Dermis microvascular lymphatic vessel endothelial cell (primary cell): ENCODE data around the gene SNX21. TPM values are rescaled to one million over a fixed set of nuclear protein-coding genes. Genes with fewer than 3 reads are reported as not detected.

Source experiments
- DNase-seq, 2 donors: peaks; one replicate each; pipeline versions ENCODE4 v3.0.0 to v3.0.0-alpha.2; 2010; ENCODE audit warnings: low read depth in 2 of 2
- total RNA-seq: library from RNA; depleted of rRNA; stranded (reverse); fragments of >200 nt; gene quantifications from 2 replicates; pipeline ENCODE4 v1.2.1, GENCODE V29; 2014

Gene SNX21
- total RNA-seq, 1 donor from 2014 or later: 11.7 TPM

DNA sequence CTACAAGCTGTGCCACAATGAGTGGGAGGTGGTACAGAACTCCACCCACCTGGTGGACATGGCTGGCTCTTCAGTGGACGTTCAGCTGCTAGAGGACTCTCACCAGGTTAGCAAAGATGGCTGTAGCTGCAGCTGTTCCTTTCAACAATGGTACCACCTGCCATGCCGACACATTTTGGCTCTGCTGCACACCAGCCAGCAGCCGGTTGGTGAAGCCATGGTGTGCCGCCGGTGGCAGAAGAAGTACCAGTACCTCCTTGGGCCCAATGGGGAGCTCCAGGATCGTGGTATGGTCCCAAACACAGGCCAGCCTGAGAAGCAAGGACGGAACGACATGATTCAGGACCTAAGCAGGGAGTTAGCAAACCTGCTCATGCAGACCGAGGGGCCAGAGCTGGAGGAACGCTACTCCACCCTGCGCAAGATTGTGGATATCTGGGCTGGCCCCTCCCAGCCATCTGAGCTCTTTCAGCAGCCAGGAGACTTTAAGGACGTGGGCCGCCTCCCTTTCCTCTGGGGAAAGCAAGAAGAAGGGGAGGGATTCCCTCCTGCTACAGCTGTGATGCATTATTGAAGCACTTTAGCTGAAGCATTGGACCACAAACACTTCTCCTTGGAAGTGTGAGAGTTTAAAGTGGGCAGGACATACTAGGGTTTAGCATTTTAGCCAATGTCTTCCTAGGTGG lies 44.6 kb downstream of the SNX21 start:
- no peak for DNase-seq

DNA sequence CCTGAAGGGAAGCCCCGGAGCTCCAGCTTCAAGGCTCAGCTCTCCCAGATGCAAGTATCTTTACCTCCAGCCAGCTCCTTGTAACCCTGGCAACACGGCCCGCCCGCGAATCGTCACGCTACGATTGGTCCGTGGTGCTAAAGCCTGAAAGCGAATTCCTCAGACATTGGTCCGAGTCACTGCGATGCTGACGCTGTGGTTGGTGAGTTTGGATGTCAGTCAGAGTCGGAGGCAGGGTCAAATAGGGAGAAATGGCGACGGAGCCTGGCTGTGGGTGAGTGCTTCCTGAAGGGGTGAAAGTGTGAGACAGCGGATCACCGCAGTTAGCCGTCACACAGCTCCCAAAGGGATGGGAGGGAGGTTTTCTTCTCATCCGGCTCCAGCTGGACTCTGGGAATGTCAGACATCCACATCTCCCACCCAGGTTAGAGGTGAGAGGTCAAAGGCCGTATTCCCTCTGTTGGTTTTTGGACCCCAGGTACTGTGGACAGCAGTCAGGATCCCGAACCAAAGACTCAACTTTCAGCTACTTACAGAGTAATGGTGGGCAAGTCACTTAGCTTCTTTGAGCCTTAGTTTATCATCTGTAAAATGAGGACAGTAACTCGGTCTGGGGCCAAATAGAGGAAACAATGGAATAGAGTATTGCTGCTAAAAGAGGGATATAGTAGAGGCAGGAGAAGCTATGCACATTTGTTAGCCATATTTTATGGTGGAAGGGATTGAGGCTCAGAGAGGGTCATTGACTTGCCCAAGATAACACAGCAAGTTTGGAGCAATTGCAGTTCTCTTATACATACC lies 47.6 kb downstream of the SNX21 start, which contains the start of gene ZSWIM1:
Gene ZSWIM1, plus strand, starts transcription at position 240 of the 801 bp plus-strand sequence. CDS start 1,366 bp downstream, outside the sequence.
- peak; percentile 99 for DNase-seq

DNA sequence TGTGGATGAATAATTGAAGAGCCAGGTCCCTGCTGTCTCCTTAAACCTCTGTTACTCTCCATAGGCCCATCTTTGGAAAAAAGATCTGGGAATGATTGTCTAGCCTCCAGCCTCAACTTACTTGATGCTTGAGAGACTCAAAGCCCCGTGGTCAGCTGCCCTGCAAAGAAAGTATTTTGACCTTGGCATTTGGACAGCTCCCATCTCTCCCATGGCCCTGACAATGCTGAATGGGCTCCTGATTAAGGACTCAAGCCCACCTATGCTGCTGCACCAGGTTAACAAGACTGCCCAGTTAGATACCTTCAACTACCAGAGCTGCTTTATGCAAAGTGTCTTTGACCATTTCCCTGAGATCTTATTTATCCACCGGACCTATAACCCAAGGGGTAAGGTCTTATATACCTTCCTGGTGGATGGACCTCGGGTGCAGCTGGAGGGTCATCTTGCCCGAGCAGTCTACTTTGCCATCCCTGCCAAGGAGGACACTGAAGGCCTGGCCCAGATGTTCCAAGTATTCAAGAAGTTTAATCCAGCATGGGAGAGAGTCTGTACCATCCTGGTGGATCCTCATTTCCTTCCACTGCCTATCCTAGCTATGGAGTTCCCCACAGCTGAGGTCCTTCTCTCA lies 49.0 kb downstream of the SNX21 start:
- no peak for DNase-seq

DNA sequence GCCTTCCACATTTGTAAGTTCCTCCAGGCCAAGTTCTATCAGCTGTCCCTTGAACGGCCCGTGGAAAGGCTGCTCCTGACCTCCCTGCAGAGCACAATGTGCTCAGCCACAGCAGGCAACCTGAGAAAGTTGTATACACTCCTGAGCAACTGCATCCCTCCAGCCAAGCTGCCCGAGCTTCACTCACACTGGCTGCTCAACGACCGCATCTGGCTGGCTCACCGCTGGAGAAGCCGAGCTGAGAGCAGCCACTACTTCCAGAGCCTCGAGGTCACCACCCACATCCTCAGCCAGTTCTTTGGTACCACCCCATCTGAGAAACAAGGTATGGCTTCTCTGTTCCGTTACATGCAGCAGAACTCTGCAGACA lies 49.5 kb downstream of the SNX21 start:
- DNase-seq: no peak

DNA sequence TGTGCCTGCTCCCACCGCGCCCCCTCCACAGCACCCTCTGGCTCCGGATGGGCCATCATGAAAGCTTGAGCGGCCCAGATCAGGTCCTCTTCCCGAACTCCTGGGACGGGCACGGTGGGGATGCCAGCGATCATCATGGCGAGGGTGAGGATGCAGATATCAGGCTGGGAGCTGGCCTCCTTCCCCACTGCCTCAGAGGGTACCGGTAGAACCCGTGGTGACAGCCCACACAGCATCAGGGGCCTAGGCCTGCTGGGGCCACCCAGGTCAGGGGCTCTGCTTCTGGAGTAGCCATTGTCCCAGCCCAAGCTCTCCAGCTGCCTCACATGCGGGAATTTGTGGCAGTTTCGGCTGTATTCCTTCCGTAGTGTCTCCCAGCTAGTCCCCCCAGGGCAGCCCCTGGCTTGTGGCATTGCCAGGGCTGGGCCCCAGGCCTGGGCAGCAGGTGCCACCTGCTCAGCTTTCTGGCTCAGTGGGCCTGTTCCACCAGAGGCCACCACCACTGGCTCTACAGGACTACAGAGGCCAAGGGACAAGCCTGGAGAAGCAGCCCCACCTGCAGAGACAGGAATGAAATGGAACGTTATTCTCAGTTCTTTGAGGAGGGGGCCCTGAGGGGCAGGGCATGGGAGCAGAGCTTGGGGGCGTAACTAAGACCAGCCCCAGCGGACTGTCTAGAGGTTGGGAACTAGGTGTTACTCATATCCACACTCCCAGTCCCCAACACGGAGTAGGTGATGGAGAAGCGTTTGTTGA lies 53.2 kb downstream of the SNX21 start:
- DNase-seq: no peak

DNA sequence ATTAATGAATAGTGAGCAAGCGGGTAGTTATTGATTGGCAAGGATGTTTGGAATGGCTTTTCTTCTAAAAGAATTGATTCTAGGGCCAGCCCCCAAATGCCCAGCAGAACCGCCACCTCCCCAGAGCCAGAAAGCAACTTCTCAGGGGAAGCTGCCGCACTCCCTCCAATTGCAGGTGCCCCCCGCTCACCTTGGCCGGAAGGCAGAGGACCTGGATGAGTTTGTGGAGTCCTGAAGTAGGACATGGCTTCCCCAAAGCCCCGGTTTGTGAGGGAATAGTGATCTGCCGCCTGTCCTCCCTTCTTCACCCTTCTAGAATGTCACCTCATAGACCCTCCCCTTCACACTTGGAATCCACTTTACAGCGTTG lies 53.7 kb downstream of the SNX21 start, which contains the start of gene SPATA25:
Gene SPATA25, minus strand, starts transcription at position 277 of the 370 bp plus-strand sequence. Its CDS starts 32 bp downstream, at position 245.
- DNase-seq: no peak

DNA sequence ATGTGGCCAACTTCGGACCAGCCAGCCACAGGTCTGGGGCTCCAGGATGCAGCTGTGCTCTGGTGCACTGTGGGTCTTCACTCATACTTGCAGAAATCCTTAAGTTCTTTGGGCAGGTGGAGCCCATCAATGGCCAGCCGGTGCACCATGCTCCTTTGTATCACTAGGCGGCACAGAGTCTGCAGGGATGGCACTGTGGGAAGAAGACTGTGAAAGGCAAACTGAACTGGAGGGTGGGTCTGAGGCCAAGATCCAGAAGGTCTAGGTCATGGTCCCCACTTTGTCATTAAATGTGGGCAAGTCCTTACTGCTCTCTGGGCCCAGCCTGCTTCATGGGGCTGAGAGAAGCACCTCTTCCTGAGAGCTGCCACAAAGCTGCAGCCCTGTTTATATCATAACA lies 55.1 kb downstream of the SNX21 start:
- DNase-seq: no peak

DNA sequence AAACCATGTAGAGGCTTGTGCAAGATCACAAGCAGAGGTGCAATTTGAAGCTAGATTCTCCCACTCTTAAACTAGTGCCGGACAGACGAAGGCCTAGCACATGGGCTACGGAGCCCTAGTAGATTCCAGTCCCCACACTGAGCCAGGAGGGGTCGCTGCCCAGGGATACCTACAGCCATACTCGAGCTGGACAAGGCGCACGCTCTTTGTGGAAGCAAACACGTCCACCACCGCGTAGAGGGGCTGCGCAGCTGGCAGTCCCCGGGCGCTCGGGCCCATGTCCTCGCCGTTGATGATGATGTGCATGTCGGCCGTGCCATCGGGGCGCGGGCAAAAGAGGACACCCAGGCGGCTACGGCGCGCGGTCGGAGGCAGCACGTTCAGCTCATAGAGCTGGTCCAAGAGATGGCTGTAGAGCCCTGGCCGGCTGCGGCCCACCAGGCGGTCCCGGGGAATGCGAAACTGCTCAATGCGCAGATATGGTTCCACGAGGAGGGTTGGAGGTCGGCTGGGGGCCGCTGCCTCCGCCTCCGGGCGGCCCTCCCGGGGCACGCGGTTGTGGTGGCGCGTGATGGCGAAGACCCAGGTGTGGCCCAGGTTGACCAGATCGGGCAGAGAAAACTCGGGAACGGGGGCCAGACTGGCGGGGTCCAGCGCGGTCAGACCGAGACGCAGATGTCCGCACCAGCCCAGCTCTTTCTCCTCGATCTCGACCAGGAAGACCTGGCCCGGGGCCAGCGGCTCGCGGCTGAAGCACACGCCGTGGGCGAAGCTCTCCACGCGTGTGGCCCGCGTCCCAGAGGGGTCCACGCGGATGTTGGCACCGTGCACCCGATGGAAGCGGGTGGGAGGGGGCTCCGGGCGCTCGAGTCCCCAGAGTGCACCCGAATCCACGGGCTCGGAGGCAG lies 56.7 kb downstream of the SNX21 start:
- DNase-seq: peak; percentile 82 to 93

DNA sequence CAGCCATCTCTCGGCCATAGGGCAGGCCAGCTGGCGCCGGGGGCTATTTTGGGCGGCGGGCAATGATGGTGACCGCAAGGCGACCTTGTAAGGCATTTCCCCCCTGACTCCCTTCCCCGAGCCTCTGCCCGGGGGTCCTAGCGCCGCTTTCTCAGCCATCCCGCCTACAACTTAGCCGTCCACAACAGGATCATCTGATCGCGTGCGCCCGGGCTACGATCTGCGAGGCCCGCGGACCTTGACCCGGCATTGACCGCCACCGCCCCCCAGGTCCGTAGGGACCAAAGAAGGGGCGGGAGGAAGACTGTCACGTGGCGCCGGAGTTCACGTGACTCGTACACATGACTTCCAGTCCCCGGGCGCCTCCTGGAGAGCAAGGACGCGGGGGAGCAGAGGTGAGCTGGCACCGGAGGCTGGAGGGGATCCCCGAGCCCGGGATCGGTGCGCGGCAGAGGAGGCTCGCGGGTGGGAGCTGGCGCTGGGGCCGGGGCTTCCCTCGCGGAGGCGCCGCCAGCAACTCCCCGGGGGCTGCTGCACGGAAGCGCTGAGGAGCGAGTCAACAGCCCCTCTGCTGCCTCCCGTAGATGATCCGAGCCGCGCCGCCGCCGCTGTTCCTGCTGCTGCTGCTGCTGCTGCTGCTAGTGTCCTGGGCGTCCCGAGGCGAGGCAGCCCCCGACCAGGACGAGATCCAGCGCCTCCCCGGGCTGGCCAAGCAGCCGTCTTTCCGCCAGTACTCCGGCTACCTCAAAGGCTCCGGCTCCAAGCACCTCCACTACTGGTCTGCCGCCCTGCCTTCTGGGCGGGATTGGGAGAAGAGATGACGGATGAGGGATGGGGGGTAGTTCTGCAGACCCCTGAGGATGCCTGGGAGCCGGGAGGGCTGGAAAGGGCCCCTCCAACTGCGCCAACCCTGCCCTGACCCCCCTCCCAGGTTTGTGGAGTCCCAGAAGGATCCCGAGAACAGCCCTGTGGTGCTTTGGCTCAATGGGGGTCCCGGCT lies 57.7 kb downstream of the SNX21 start, which contains the start of the genes CTSA and NEURL2:
Gene CTSA, plus strand, starts transcription at position 351 of the 999 bp plus-strand sequence. Its CDS starts 234 bp downstream, at position 585.
Gene NEURL2, minus strand, starts transcription at position 224 of the 999 bp plus-strand sequence. Its CDS starts 217 bp downstream, at position 7.
- peak; percentile 86 to 95 for DNase-seq

DNA sequence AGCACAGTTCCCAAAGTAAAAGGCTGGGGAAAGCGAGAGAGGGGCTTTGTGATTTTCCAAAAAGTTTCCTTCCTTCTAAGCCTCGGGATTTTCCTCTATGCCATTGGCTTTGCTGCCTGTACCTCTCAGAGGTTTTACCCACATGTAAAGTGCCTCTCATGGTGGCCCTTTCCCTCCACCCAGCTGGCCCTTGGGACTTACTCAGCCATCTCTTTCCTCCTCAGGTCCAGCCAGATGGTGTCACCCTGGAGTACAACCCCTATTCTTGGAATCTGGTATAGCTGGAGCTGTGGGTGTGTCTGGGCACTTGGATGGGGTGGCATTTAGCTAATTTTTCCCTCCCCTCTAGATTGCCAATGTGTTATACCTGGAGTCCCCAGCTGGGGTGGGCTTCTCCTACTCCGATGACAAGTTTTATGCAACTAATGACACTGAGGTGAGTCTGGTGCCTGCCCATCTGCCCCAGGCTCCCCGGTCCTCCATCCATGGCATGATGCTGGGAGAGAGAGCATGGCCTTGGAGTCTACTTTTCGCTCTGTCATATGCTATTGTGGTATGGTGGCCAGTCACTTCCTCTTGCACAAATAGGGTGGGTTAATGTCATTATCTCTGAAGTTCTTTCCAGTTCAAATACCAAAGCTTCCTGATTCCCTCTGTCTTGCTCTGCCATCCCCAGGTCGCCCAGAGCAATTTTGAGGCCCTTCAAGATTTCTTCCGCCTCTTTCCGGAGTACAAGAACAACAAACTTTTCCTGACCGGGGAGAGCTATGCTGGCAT lies 58.6 kb downstream of the SNX21 start:
- peak in 1 of 2 donors; percentile 25 for DNase-seq

Other genes starting within 250 kb of the SNX21 start
- gene WFDC10A, start 204.1 kb upstream of the SNX21 start, total RNA-seq: not detected in 2 replicates
- not detected in 2 replicates for gene WFDC9, start 202.5 kb upstream of the SNX21 start, total RNA-seq
- not detected in 2 replicates for gene WFDC11, start 163.6 kb upstream of the SNX21 start, total RNA-seq
- gene WFDC13, start 131.8 kb upstream of the SNX21 start, total RNA-seq: not detected in 2 replicates
- gene WFDC10B, start 128.8 kb upstream of the SNX21 start, total RNA-seq: not detected in 2 replicates
- not detected in 2 replicates for gene SPINT4, start 111.5 kb upstream of the SNX21 start, total RNA-seq
- not detected in 2 replicates for gene WFDC3, start 41.9 kb upstream of the SNX21 start, total RNA-seq
- gene DNTTIP1, start 41.8 kb upstream of the SNX21 start, total RNA-seq: 13.9 and 16.2 TPM in 2 replicates
- 9.6 and 17.1 TPM in 2 replicates for gene UBE2C, start 21.2 kb upstream of the SNX21 start, total RNA-seq
- gene TNNC2, start 6.5 kb upstream of the SNX21 start, total RNA-seq: 0.13 TPM in 1 of 2 replicates, not detected in the other
- 26.8 and 36.0 TPM in 2 replicates for gene ACOT8, start 23.6 kb downstream of the SNX21 start, total RNA-seq
- gene ZSWIM3, start 23.8 kb downstream of the SNX21 start, total RNA-seq: 6.2 and 9.7 TPM in 2 replicates
- 2.8 and 4.7 TPM in 2 replicates for gene ZSWIM1, start 47.4 kb downstream of the SNX21 start, total RNA-seq
- 0.51 and 1.0 TPM in 2 replicates for gene SPATA25, start 53.8 kb downstream of the SNX21 start, total RNA-seq
- gene NEURL2, start 57.4 kb downstream of the SNX21 start, total RNA-seq: 2.3 and 4.0 TPM in 2 replicates
- gene CTSA, start 57.5 kb downstream of the SNX21 start, total RNA-seq: 29.4 and 73.2 TPM in 2 replicates
- gene PLTP, start 78.4 kb downstream of the SNX21 start, total RNA-seq: 2.8 and 3.5 TPM in 2 replicates
- 7.2 and 11.5 TPM in 2 replicates for gene PCIF1, start 100.9 kb downstream of the SNX21 start, total RNA-seq
- 6.0 and 9.0 TPM in 2 replicates for gene ZNF335, start 138.4 kb downstream of the SNX21 start, total RNA-seq
- 0.13 TPM in 1 of 2 replicates, not detected in the other for gene MMP9, start 175.1 kb downstream of the SNX21 start, total RNA-seq
- gene SLC12A5, start 195.4 kb downstream of the SNX21 start, total RNA-seq: 0.13 and 0.51 TPM in 2 replicates